ENCODE results near the gene PHKB. TPM values are rescaled to one million over a fixed set of nuclear protein-coding genes. Genes with fewer than 3 reads are reported as not detected.
A peak's percentile ranks its signal among the peaks of the same experiment; 100 is the strongest.

Gene PHKB
- polyA plus RNA-seq, 3 donors: 49.8 to 53.1 (median 50.8) TPM

- H3K27ac Mint-ChIP-seq: no peak overlapping the region
- DNase-seq: no peak
- intact Hi-C loops (cut with micrococcal nuclease): no loop called here
- no peaks in the 10 kb centered on the region for H3K27me3 Mint-ChIP-seq (ENCODE audit: low read depth in 3 of 3)
- no peaks in the 10 kb centered on the region for H3K27me3 ChIP-seq (ENCODE audit: control insufficient read depth in 2 of 2, insufficient read depth in 2 of 2, low read length in 2 of 2)
- H3K9me3 ChIP-seq (replicated peaks in 1 of 2; ENCODE audit: control insufficient read depth in 1 of 2, insufficient read depth in 1 of 2, low read length in 2 of 2): no peaks in the 10 kb centered on the region
- peaks cover 48% of the 10 kb centered on the region for H4K20me1 ChIP-seq (ENCODE audit: insufficient read depth, low read length)
- H3K4me1 Mint-ChIP-seq: peaks cover 10% of the 10 kb centered on the region
- H3K36me3 Mint-ChIP-seq: peaks cover 24 to 30% of the 10 kb centered on the region in 2 donors
- H3K79me2 ChIP-seq (ENCODE audit: insufficient read depth, low read length): peaks cover 87% of the 10 kb centered on the region
- no peak for TF ChIP-seq CTCF (IDR thresholded peaks at IDR 0.05)
- no peak overlapping the region for H3K9ac ChIP-seq (ENCODE audit: insufficient read depth, low read length, poor library complexity, severe bottlenecking)
- H3K4me3 ChIP-seq (replicated peaks in 1 of 3; ENCODE audit: low read depth in 2 of 3, low read length in 3 of 3): no peak overlapping the region
- peaks cover 0 to 4% (median 0%) of the 10 kb centered on the region in 7 donors for H3K9me3 Mint-ChIP-seq
- peak overlapping the region in 1 of 2 donors; percentile 16 for H3K27ac ChIP-seq (ENCODE audit: low read depth in 1 of 2, low read length in 2 of 2)
- no peaks in the 10 kb centered on the region for H3K4me1 ChIP-seq (ENCODE audit: control insufficient read depth in 1 of 2, insufficient read depth in 2 of 2, low read length in 2 of 2)
- no peak overlapping the region for H2AFZ ChIP-seq (ENCODE audit: insufficient read depth, low read depth, low read length, poor library complexity, severe bottlenecking)
- no peak overlapping the region for H3K4me3 Mint-ChIP-seq
- H3K36me3 ChIP-seq (replicated peaks in 1 of 2; ENCODE audit: control insufficient read depth in 1 of 2, insufficient read depth in 2 of 2, low read length in 2 of 2): peaks cover 6 to 18% of the 10 kb centered on the region in 2 donors
- H3K4me2 ChIP-seq (replicated peaks; ENCODE audit: extremely low read depth, low read length, poor library complexity, severe bottlenecking): no peak overlapping the region
These were observed 15.7 kb downstream of the PHKB start for GRCh38 chr16:47476654-47477345.

GRCh38 chr16:47477679-47478078 lies 16.5 kb downstream of the PHKB start:
- H3K27ac Mint-ChIP-seq: no peak overlapping the region
- no peak overlapping the region for H3K4me3 Mint-ChIP-seq
- peaks cover 0 to 4% (median 0%) of the 10 kb centered on the region in 7 donors for H3K9me3 Mint-ChIP-seq
- Histone ChIP-seq H3K27me3 (ENCODE audit: control insufficient read depth in 2 of 2, insufficient read depth in 2 of 2, low read length in 2 of 2) (no peaks in the 10 kb centered on the region), H3K27ac (ENCODE audit: low read depth in 1 of 2, low read length in 2 of 2) (no peak overlapping the region), H2AFZ (ENCODE audit: insufficient read depth, low read depth, low read length, poor library complexity, severe bottlenecking) (no peak overlapping the region), H3K36me3 (replicated peaks in 1 of 2; ENCODE audit: control insufficient read depth in 1 of 2, insufficient read depth in 2 of 2, low read length in 2 of 2) (peaks cover 8 to 18% of the 10 kb centered on the region in 2 donors), H3K4me3 (replicated peaks in 1 of 3; ENCODE audit: low read depth in 2 of 3, low read length in 3 of 3) (no peak overlapping the region), H3K9ac (ENCODE audit: insufficient read depth, low read length, poor library complexity, severe bottlenecking) (no peak overlapping the region), H4K20me1 (ENCODE audit: insufficient read depth, low read length) (peaks cover 45% of the 10 kb centered on the region), H3K4me2 (replicated peaks; ENCODE audit: extremely low read depth, low read length, poor library complexity, severe bottlenecking) (no peak overlapping the region), H3K9me3 (replicated peaks in 1 of 2; ENCODE audit: control insufficient read depth in 1 of 2, insufficient read depth in 1 of 2, low read length in 2 of 2) (no peaks in the 10 kb centered on the region), H3K79me2 (ENCODE audit: insufficient read depth, low read length) (peaks cover 82% of the 10 kb centered on the region), H3K4me1 (ENCODE audit: control insufficient read depth in 1 of 2, insufficient read depth in 2 of 2, low read length in 2 of 2) (no peaks in the 10 kb centered on the region)
- H3K4me1 Mint-ChIP-seq: peaks cover 12% of the 10 kb centered on the region
- H3K27me3 Mint-ChIP-seq (ENCODE audit: low read depth in 3 of 3): no peaks in the 10 kb centered on the region
- intact Hi-C loops (cut with micrococcal nuclease): no loop called here
- no peak for DNase-seq
- no peak for TF ChIP-seq CTCF (IDR thresholded peaks at IDR 0.05)
- peaks cover 23 to 27% of the 10 kb centered on the region in 2 donors for H3K36me3 Mint-ChIP-seq
- WGBS (ENCODE audit: insufficient coverage): no CpG with 5 or more reads among the region's 1 CpG

Measured in CD14-positive monocyte (primary cell).